Esophagus squamous epithelium (tissue), 5 donors: ENCODE data around the gene MRPS34. TPM values are rescaled to one million over a fixed set of nuclear protein-coding genes. Genes with fewer than 3 reads are reported as not detected.

ENCODE experiments used
- DNase-seq: peaks from one replicate; lab custom pipeline; 2025; lab: John Stamatoyannopoulos, UW
- H3K27ac ChIP-seq, 4 donors: fragments of 200-600 bp; sonication (generic); one replicate each; pipeline ENCODE4 v1.5.1; 2016 to 2019; ENCODE audit warnings: mild to moderate bottlenecking in 1 of 4
- H3K27me3 ChIP-seq, 4 donors: fragments of 200-600 bp; sonication (generic); 1 replicate in 3 of 4; 2 replicates in 1 of 4; pipeline versions ENCODE4 v1.5.1 to v1.6.0; 2017 to 2021; ENCODE audit warnings: antibody characterized with exemption in 1 of 4
- H3K36me3 ChIP-seq, 3 donors: fragments of 200-600 bp; sonication (generic); one replicate each; pipeline ENCODE4 v1.5.1; 2016 to 2019
- H3K4me1 ChIP-seq, 3 donors: fragments of 200-600 bp; sonication (generic); one replicate each; pipeline ENCODE4 v1.5.1; 2017 to 2019
- H3K4me3 ChIP-seq, 4 donors: fragments of 200-600 bp; sonication (generic); 1 replicate in 3 of 4; 2 replicates in 1 of 4; pipeline ENCODE4 v1.5.1; 2016 to 2019; ENCODE audit warnings: mild to moderate bottlenecking in 2 of 4, moderate library complexity in 1 of 4
- H3K9me3 ChIP-seq, 3 donors: fragments of 200-600 bp; sonication (generic); one replicate each; pipeline ENCODE4 v1.5.1; 2016 to 2019
- CTCF ChIP-seq, 6 experiments: fragments of 450-650 bp in 4 of 6; fragments of 200-600 bp in 2 of 6; sonication (generic) in 2 of 6; IDR thresholded peaks; one replicate each; pipeline ENCODE4 v1.5.1; 2016 to 2019; ENCODE audit warnings: antibody characterized with exemption in 6 of 6, mild to moderate bottlenecking in 4 of 6, moderate library complexity in 4 of 6
- POLR2A ChIP-seq, 4 donors: fragments of 450-650 bp; IDR thresholded peaks; one replicate each; pipeline ENCODE4 v1.6.1; 2017; ENCODE audit warnings: antibody characterized with exemption in 4 of 4, mild to moderate bottlenecking in 4 of 4, moderate library complexity in 3 of 4
- WGBS, 2 donors: methylation state at CpG; one replicate each; pipeline ENCODE4 v1.1.5; 2018; 5-methylcytosine and 5-hydroxymethylcytosine counted together
- intact Hi-C: fragments of 100-400 bp; cut with DNase I; formaldehyde crosslinking; loops from one replicate; pipeline ENCODE4 v1.15.0; 2022
- total RNA-seq, 4 donors: library from RNA; depleted of rRNA; stranded (reverse); fragments of >200 nt; gene quantifications; one replicate each; pipeline ENCODE4 v1.1.0, GENCODE V29; 2016
- donor health status: DM: yes; HTN: yes; CAD: no.

The MRPS34 gene
- total RNA-seq, 4 donors from 2014 or later = 89.5 to 158 (median 114) TPM

GRCh38 chr16:1745181-1745899 lies 27.6 kb downstream of the MRPS34 start:
- no peaks in the 10 kb centered on the region for H3K27me3 ChIP-seq
- intact Hi-C loops = no loop called here
- H3K36me3 ChIP-seq = peaks cover 31 to 97% (median 38%) of the 10 kb centered on the region in 3 donors
- no peak overlapping the region for H3K27ac ChIP-seq
- no peak for DNase-seq
- no peaks in the 10 kb centered on the region for H3K9me3 ChIP-seq
- H3K4me1 ChIP-seq = peaks cover 0 to 6% (median 0%) of the 10 kb centered on the region in 3 donors
- H3K4me3 ChIP-seq = no peak overlapping the region
- WGBS, 2 donors = 79 to 85% methylated on average over 6 to 8 of the region's 25 CpGs
- no peak for TF ChIP-seq CTCF (IDR thresholded peaks at IDR 0.05)
- no peak for TF ChIP-seq POLR2A (IDR thresholded peaks at IDR 0.05)

GRCh38 chr16:1744338-1744840 lies 28.5 kb downstream of the MRPS34 start:
- WGBS, 2 donors = 83 to 91% methylated on average over 14 to 15 of the region's 24 CpGs
- Histone ChIP-seq H3K27me3 (no peaks in the 10 kb centered on the region), H3K27ac (no peak overlapping the region), H3K36me3 (peaks cover 31 to 90% (median 38%) of the 10 kb centered on the region in 3 donors), H3K9me3 (no peaks in the 10 kb centered on the region), H3K4me3 (no peak overlapping the region), H3K4me1 (peaks cover 0 to 6% (median 0%) of the 10 kb centered on the region in 3 donors)
- intact Hi-C loops = no loop called here
- no peak for TF ChIP-seq CTCF (IDR thresholded peaks at IDR 0.05)
- TF ChIP-seq POLR2A (IDR thresholded peaks at IDR 0.05) = no peak
- DNase-seq = no peak

- 80 to 90% methylated on average over 5 to 13 of the region's 32 CpGs for WGBS, 2 donors
- Histone ChIP-seq H3K4me3 (no peak overlapping the region), H3K27me3 (no peaks in the 10 kb centered on the region), H3K9me3 (no peaks in the 10 kb centered on the region), H3K4me1 (peaks cover 0 to 6% (median 0%) of the 10 kb centered on the region in 3 donors), H3K36me3 (peaks cover 28 to 83% (median 34%) of the 10 kb centered on the region in 3 donors), H3K27ac (no peak overlapping the region)
- TF ChIP-seq POLR2A (IDR thresholded peaks at IDR 0.05) = no peak
- no peak for TF ChIP-seq CTCF (IDR thresholded peaks at IDR 0.05)
- intact Hi-C loops = no loop called here
- DNase-seq = no peak
Observed at GRCh38 chr16:1743376-1744337, 29.3 kb downstream of the MRPS34 start.

- Histone ChIP-seq H3K27me3 (no peaks in the 10 kb centered on the region), H3K4me3 (no peak overlapping the region), H3K36me3 (peaks cover 15 to 63% (median 17%) of the 10 kb centered on the region in 3 donors), H3K4me1 (peaks cover 0 to 6% (median 0%) of the 10 kb centered on the region in 3 donors), H3K9me3 (no peaks in the 10 kb centered on the region), H3K27ac (no peak overlapping the region)
- WGBS, 2 donors = 100% methylated on average over 1 of the region's 19 CpGs; no CpG with 5 or more reads in 1 of the 2 donors
- intact Hi-C loops = no loop called here
- no peak for TF ChIP-seq POLR2A (IDR thresholded peaks at IDR 0.05)
- TF ChIP-seq CTCF (IDR thresholded peaks at IDR 0.05) = no peak
- no peak for DNase-seq
Observed at GRCh38 chr16:1741553-1742165, 31.3 kb downstream of the MRPS34 start.
